ENCODE results near the gene ITPRIP.

The ITPRIP gene

GRCh38 chr10:104262055-104262454 is 76.2 kb downstream of the ITPRIP start:
- DNase-seq (ENCODE audit: low read depth): no peak
- no peak overlapping the region for H3K4me3 ChIP-seq (ENCODE audit: low read depth, low read length)
- TF ChIP-seq, protein P1, sequence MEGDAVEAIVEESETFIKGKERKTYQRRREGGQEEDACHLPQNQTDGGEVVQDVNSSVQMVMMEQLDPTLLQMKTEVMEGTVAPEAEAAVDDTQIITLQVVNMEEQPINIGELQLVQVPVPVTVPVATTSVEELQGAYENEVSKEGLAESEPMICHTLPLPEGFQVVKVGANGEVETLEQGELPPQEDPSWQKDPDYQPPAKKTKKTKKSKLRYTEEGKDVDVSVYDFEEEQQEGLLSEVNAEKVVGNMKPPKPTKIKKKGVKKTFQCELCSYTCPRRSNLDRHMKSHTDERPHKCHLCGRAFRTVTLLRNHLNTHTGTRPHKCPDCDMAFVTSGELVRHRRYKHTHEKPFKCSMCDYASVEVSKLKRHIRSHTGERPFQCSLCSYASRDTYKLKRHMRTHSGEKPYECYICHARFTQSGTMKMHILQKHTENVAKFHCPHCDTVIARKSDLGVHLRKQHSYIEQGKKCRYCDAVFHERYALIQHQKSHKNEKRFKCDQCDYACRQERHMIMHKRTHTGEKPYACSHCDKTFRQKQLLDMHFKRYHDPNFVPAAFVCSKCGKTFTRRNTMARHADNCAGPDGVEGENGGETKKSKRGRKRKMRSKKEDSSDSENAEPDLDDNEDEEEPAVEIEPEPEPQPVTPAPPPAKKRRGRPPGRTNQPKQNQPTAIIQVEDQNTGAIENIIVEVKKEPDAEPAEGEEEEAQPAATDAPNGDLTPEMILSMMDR (conservative IDR thresholded peaks at IDR 0.05; ENCODE audit: low read depth, low read length): no peak

- H3K4me3 ChIP-seq (ENCODE audit: low read depth, low read length): no peak overlapping the region
- TF ChIP-seq, protein P1 (conservative IDR thresholded peaks at IDR 0.05; ENCODE audit: low read depth, low read length): no peak
- peak; percentile 80 for DNase-seq (ENCODE audit: low read depth)
Measured at GRCh38 chr10:104260775-104261115, 77.5 kb downstream of the ITPRIP start.

DNA sequence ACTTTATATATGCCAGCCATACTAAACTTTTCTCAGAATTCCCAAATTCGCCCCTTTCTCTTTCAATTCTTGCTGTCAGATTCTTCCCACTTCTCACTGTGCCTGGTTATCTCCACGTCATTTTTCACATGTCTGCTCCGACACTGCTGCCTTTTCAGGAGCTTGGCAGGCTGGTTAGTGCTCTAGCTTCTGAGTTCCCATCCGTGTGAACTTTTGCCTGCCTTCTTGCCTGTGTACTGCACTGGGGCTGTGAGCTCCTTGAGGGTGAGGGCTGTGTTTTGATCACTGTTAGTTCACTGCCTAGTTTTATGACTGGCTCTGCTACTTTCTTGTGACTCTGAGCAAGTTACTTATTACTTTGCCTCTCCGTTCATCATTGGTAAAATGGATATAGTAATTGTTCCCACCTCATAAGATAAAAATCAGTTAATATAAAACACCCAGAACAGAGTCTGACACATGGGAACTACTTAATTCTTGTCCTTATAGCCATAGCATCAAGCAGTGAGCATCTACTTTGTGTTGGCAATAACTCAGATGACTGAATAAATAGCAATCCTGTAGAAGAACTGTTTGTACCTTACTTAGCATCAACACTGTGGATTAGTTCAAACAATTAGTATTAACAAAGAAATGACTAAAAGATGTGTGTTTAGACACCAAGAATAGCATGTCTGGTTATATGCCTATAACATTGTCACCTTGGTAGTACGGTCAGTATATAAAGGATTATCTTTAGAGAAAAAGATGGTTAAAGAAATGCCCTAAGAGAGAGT is 78.1 kb downstream of the ITPRIP start:
- TF ChIP-seq, protein P1 (conservative IDR thresholded peaks at IDR 0.05; ENCODE audit: low read depth, low read length): no peak
- DNase-seq (ENCODE audit: low read depth): peak; percentile 72
- H3K4me3 ChIP-seq (ENCODE audit: low read depth, low read length): no peak overlapping the region
